Neural cell (in vitro differentiated cells): ENCODE results near the gene BTBD16. TPM values are rescaled to one million over a fixed set of nuclear protein-coding genes. Genes with fewer than 3 reads are reported as not detected.

ENCODE experiments used
- H2AFZ ChIP-seq: fragments of 200-600, 300-800 bp; sonication (generic), shearing (Covaris generic); 2 replicates; pipeline ENCODE4 v1.6.0; 2014; ENCODE audit warnings: low read depth, mild to moderate bottlenecking, antibody characterized with exemption, low read length, moderate library complexity
- H3F3A ChIP-seq: fragments of 200-600 bp; shearing (Covaris generic); 2 replicates; pipeline ENCODE4 v1.6.1; 2016; ENCODE audit warnings: mild to moderate bottlenecking, moderate library complexity, mixed read lengths, antibody characterized with exemption, low read length; ENCODE audit not compliant: insufficient read depth, poor library complexity, severe bottlenecking
- H3K27ac ChIP-seq: fragments of 200-600, 300-800 bp; sonication (generic), shearing (Covaris generic); 2 replicates; pipeline ENCODE4 v1.5.1; 2014; ENCODE audit warnings: mild to moderate bottlenecking, low read length, moderate library complexity
- H3K27me3 ChIP-seq: fragments of 300-800, 200-600 bp; sonication (generic), shearing (Covaris generic); 2 replicates; pipeline ENCODE4 v1.6.0; 2014; ENCODE audit warnings: mild to moderate bottlenecking, low read depth, low read length, moderate library complexity; ENCODE audit not compliant: insufficient read depth
- H3K36me3 ChIP-seq: fragments of 300-800, 200-600 bp; sonication (generic), shearing (Covaris generic); 2 replicates; pipeline ENCODE4 v1.5.1; 2014; ENCODE audit warnings: mild to moderate bottlenecking, antibody characterized with exemption, low read length, moderate library complexity; ENCODE audit not compliant: insufficient read depth
- H3K4me2 ChIP-seq: fragments of 300-800, 200-600 bp; sonication (generic), shearing (Covaris generic); 2 replicates; pipeline ENCODE4 v1.6.0; 2014; ENCODE audit warnings: mild to moderate bottlenecking, low read length
- H3K4me3 ChIP-seq: fragments of 300-800, 200-600 bp; sonication (generic), shearing (Covaris generic); 2 replicates; pipeline ENCODE4 v1.5.1; 2014; ENCODE audit warnings: mild to moderate bottlenecking, low read length, moderate library complexity
- H3K79me2 ChIP-seq: fragments of 200-600 bp; shearing (Covaris generic); replicated peaks from 2 replicates; pipeline ENCODE4 v1.6.0; 2014; ENCODE audit warnings: mild to moderate bottlenecking, low read length, moderate library complexity; ENCODE audit not compliant: insufficient read depth
- H3K9ac ChIP-seq: fragments of 300-800, 200-600 bp; sonication (generic), shearing (Covaris generic); 2 replicates; pipeline ENCODE4 v1.6.1; 2016; ENCODE audit warnings: mild to moderate bottlenecking, low read length, mixed read lengths
- H3K9me2 ChIP-seq: fragments of 200-600 bp; shearing (Covaris generic); 2 replicates; pipeline ENCODE4 v1.6.1; 2016; ENCODE audit warnings: mild to moderate bottlenecking, low read length, mixed read lengths; ENCODE audit not compliant: insufficient read depth
- H3K9me3 ChIP-seq: fragments of 200-600, 300-800 bp; sonication (generic), shearing (Covaris generic); 2 replicates; pipeline ENCODE4 v1.6.1; 2016; ENCODE audit warnings: mild to moderate bottlenecking, mixed run types, low read length, moderate library complexity, mixed read lengths
- H4K20me1 ChIP-seq: fragments of 200-600 bp; shearing (Covaris generic); 2 replicates; pipeline ENCODE4 v1.6.1; 2016; ENCODE audit warnings: mild to moderate bottlenecking, mixed run types; ENCODE audit not compliant: insufficient read depth
- CTCF ChIP-seq: fragments of 450-650 bp; IDR thresholded peaks from 2 replicates; pipeline ENCODE4 v1.5.1; 2014; ENCODE audit warnings: antibody characterized with exemption, mild to moderate bottlenecking, moderate library complexity; ENCODE audit not compliant: poor library complexity, severe bottlenecking
- EP300 ChIP-seq: fragments of 450-650 bp; conservative IDR thresholded peaks from 2 replicates; pipeline ENCODE4 v1.6.1; 2014; ENCODE audit warnings: antibody characterized with exemption, mild to moderate bottlenecking, moderate library complexity; ENCODE audit not compliant: poor library complexity, severe bottlenecking
- EZH2 ChIP-seq: fragments of 200-600, 300-800 bp; shearing (Covaris generic), sonication (generic); IDR thresholded peaks from 2 replicates; pipeline ENCODE4 v1.6.1; 2014; ENCODE audit warnings: antibody characterized with exemption, low read length, borderline replicate concordance, mild to moderate bottlenecking; ENCODE audit not compliant: insufficient read depth, poor library complexity, severe bottlenecking
- MXI1 ChIP-seq: fragments of 450-650 bp; conservative IDR thresholded peaks from 2 replicates; pipeline ENCODE4 v1.6.1; 2014; ENCODE audit warnings: antibody characterized with exemption, mild to moderate bottlenecking; ENCODE audit not compliant: poor library complexity, severe bottlenecking
- RAD21 ChIP-seq: fragments of 450-650 bp; conservative IDR thresholded peaks from 2 replicates; pipeline ENCODE4 v1.6.1; 2014; ENCODE audit warnings: antibody characterized with exemption, mild to moderate bottlenecking, moderate library complexity
- REST ChIP-seq: IDR thresholded peaks from 2 replicates; pipeline ENCODE4 v1.6.1; 2012; ENCODE audit warnings: borderline replicate concordance
- SMC3 ChIP-seq: fragments of 450-650 bp; conservative IDR thresholded peaks from 2 replicates; pipeline ENCODE4 v1.6.1; 2014; ENCODE audit warnings: antibody characterized with exemption, mild to moderate bottlenecking, moderate library complexity; ENCODE audit not compliant: poor library complexity
- TAF1 ChIP-seq: IDR thresholded peaks from 2 replicates; pipeline ENCODE4 v1.6.1; 2012; ENCODE audit warnings: low read depth
- polyA plus RNA-seq: library from polyadenylated mRNA; depleted of rRNA; stranded (reverse); fragments of >200 nt; gene quantifications from 2 replicates; pipeline ENCODE4 v1.2.3, GENCODE V29; 2014

The BTBD16 gene
- polyA plus RNA-seq, 1 donor from 2014 or later, result not detected

GRCh38 chr10:122327237-122328206 is 56.4 kb downstream of the BTBD16 start:
- Histone ChIP-seq H3K9me2 (no peaks in the 10 kb centered on the region), H3K27ac (no peak overlapping the region), H3K79me2 (no peaks in the 10 kb centered on the region), H3K36me3 (no peaks in the 10 kb centered on the region), H3K4me3 (no peak overlapping the region), H3K4me2 (no peak overlapping the region), H3K9ac (no peak overlapping the region), H3K27me3 (no peaks in the 10 kb centered on the region), H3K9me3 (no peaks in the 10 kb centered on the region), H3F3A (no peaks in the 10 kb centered on the region), H2AFZ (no peak overlapping the region), H4K20me1 (no peaks in the 10 kb centered on the region)
- no peak for TF ChIP-seq SMC3
- no peak for TF ChIP-seq EP300
- TF ChIP-seq REST, result no peak

GRCh38 chr10:122328676-122329075 is 57.6 kb downstream of the BTBD16 start:
- Histone ChIP-seq H3K9me3 (no peaks in the 10 kb centered on the region), H3K27ac (no peak overlapping the region), H3K27me3 (no peaks in the 10 kb centered on the region), H3K79me2 (no peaks in the 10 kb centered on the region), H3K4me3 (no peak overlapping the region), H3K4me2 (no peak overlapping the region), H3K36me3 (no peaks in the 10 kb centered on the region), H3F3A (no peaks in the 10 kb centered on the region), H3K9ac (no peak overlapping the region), H3K9me2 (no peaks in the 10 kb centered on the region), H4K20me1 (no peaks in the 10 kb centered on the region), H2AFZ (no peak overlapping the region)
- no peak for TF ChIP-seq EP300
- no peak for TF ChIP-seq CTCF
- no peak for TF ChIP-seq TAF1
- TF ChIP-seq SMC3, result no peak
- TF ChIP-seq REST, result no peak
- TF ChIP-seq MXI1, result no peak
- TF ChIP-seq RAD21, result no peak
- TF ChIP-seq EZH2, result no peak
